NCI-H510A (cell line): Measurements from ENCODE around the gene CD3E.
"Not testable (repeated sequence)": the region's sequence is repeated elsewhere in the genome, so short reads cannot be mapped to it uniquely, and the experiment has no call there.

Experiments
- DNase-seq: peaks from one replicate; lab custom pipeline; 2025; lab: John Stamatoyannopoulos, UW

The CD3E gene

GRCh38 chr11:118290923-118291322 is 13.6 kb upstream of the CD3E start:
- no peak for DNase-seq

GRCh38 chr11:118291477-118292135 is 12.9 kb upstream of the CD3E start:
- no peak for DNase-seq

GRCh38 chr11:118294053-118294452 is 10.5 kb upstream of the CD3E start:
- DNase-seq: no peak

GRCh38 chr11:118295199-118295598 is 9.3 kb upstream of the CD3E start:
- no peak for DNase-seq

- no peak for DNase-seq
Observed at GRCh38 chr11:118295815-118296454, 8.6 kb upstream of the CD3E start.

- no peak for DNase-seq
Observed at GRCh38 chr11:118301600-118302195, 2.8 kb upstream of the CD3E start.

- no peak for DNase-seq
Observed at GRCh38 chr11:118304227-118304567, 333 bp upstream of the CD3E start.

- DNase-seq: no peak
Observed at GRCh38 chr11:118305726-118306125, 1.2 kb downstream of the CD3E start.

- no peak for DNase-seq
Observed at GRCh38 chr11:118306556-118306955, 2.0 kb downstream of the CD3E start.

- DNase-seq: not testable (repeated sequence)
Observed at GRCh38 chr11:118308995-118309528, 4.5 kb downstream of the CD3E start.

- no peak for DNase-seq
Observed at GRCh38 chr11:118310271-118310670, 5.7 kb downstream of the CD3E start.

- DNase-seq: no peak
Observed at GRCh38 chr11:118310781-118311485, 6.4 kb downstream of the CD3E start.

GRCh38 chr11:118311518-118311917 is 7.0 kb downstream of the CD3E start:
- no peak for DNase-seq

- no peak for DNase-seq
Observed at GRCh38 chr11:118312328-118312727, 7.8 kb downstream of the CD3E start.

GRCh38 chr11:118313242-118313641 is 8.7 kb downstream of the CD3E start:
- no peak for DNase-seq

GRCh38 chr11:118314988-118315411 is 10.5 kb downstream of the CD3E start:
- DNase-seq: no peak

- DNase-seq: no peak
Observed at GRCh38 chr11:118318124-118318523, 13.6 kb downstream of the CD3E start.

- DNase-seq: no peak
Observed at GRCh38 chr11:118318581-118319336, 14.2 kb downstream of the CD3E start.

GRCh38 chr11:118319337-118319707 is 14.8 kb downstream of the CD3E start:
- no peak for DNase-seq

GRCh38 chr11:118320515-118320914 is 16.0 kb downstream of the CD3E start:
- no peak for DNase-seq

GRCh38 chr11:118321386-118322082 is 17.0 kb downstream of the CD3E start:
- DNase-seq: no peak
